Gastrocnemius medialis (tissue), 4 donors: ENCODE data around the gene GP9. TPM values are rescaled to one million over a fixed set of nuclear protein-coding genes. Genes with fewer than 3 reads are reported as not detected.

ENCODE experiments used
- ATAC-seq, 2 donors: fragments of 150-250 bp; one replicate each; pipeline ENCODE4 v1.9.1; 2016
- DNase-seq, 2 donors: peaks; one replicate each; pipeline ENCODE4 v3.0.0-alpha.2; 2019
- H3K27ac ChIP-seq, 4 donors: fragments of 200-600 bp; sonication (generic); 1 replicate in 1 of 4; 2 replicates in 3 of 4; pipeline ENCODE4 v1.5.1; 2016 to 2018; ENCODE audit warnings: mild to moderate bottlenecking in 2 of 4, moderate library complexity in 1 of 4
- H3K27me3 ChIP-seq, 3 donors: fragments of 200-600 bp; sonication (generic) in 2 of 3; 1 replicate in 1 of 3; 2 replicates in 2 of 3; pipeline versions ENCODE4 v1.5.1 to v1.6.0; 2016 to 2019; ENCODE audit warnings: mild to moderate bottlenecking in 1 of 3, moderate library complexity in 1 of 3
- H3K36me3 ChIP-seq, 2 donors: fragments of 200-600 bp; sonication (generic) in 1 of 2; one replicate each; pipeline ENCODE4 v1.5.1; 2017 to 2018
- H3K4me1 ChIP-seq, 2 donors: fragments of 200-600 bp; sonication (generic) in 1 of 2; one replicate each; pipeline ENCODE4 v1.5.1; 2016 to 2017; ENCODE audit warnings: mild to moderate bottlenecking in 2 of 2
- H3K4me3 ChIP-seq, 4 donors: fragments of 200-600 bp; sonication (generic) in 3 of 4; 1 replicate in 1 of 4; 2 replicates in 3 of 4; pipeline ENCODE4 v1.5.1; 2016 to 2019; ENCODE audit warnings: mild to moderate bottlenecking in 2 of 4
- H3K9me3 ChIP-seq, 3 donors: fragments of 200-600 bp; sonication (generic) in 2 of 3; 1 replicate in 1 of 3; 2 replicates in 2 of 3; pipeline ENCODE4 v1.5.1; 2016 to 2019
- POLR2A ChIP-seq, 2 donors: fragments of 450-650 bp; IDR thresholded peaks; one replicate each; pipeline ENCODE4 v1.6.1; 2017; ENCODE audit warnings: antibody characterized with exemption in 2 of 2, mild to moderate bottlenecking in 2 of 2, moderate library complexity in 2 of 2
- in situ Hi-C, 4 donors: fragments of 200-750 bp; cut with MboI; loops; one replicate each; pipeline versions ENCODE4 v1.15.0 to v1.8.0; 2017; ENCODE audit warnings: low sequenced_read_pairs in 4 of 4
- intact Hi-C: fragments of 100-400 bp; cut with DNase I; formaldehyde crosslinking; loops from one replicate; pipeline ENCODE4 v1.15.1; 2023; ENCODE audit warnings: low total_unique reads
- total RNA-seq, 4 donors: library from RNA; depleted of rRNA; stranded (reverse); fragments of >200 nt; gene quantifications; one replicate each; pipeline versions ENCODE4 v1.1.0 to v1.2.3, GENCODE V29; 2016
- TF ChIP-seq, protein P1 (sequence below), 5 experiments: fragments of 450-650 bp in 3 of 5; fragments of 200-600 bp in 2 of 5; sonication (generic) in 2 of 5; IDR thresholded peaks in 4 of 5; conservative IDR thresholded peaks in 1 of 5; 1 replicate in 4 of 5; 2 replicates in 1 of 5; pipeline ENCODE4 v1.5.1; 2016 to 2019; ENCODE audit warnings: antibody characterized with exemption in 5 of 5, mild to moderate bottlenecking in 3 of 5, moderate library complexity in 3 of 5

The GP9 gene
- total RNA-seq, 4 donors from 2014 or later = 0.42 TPM; not detected in 3

DNA sequence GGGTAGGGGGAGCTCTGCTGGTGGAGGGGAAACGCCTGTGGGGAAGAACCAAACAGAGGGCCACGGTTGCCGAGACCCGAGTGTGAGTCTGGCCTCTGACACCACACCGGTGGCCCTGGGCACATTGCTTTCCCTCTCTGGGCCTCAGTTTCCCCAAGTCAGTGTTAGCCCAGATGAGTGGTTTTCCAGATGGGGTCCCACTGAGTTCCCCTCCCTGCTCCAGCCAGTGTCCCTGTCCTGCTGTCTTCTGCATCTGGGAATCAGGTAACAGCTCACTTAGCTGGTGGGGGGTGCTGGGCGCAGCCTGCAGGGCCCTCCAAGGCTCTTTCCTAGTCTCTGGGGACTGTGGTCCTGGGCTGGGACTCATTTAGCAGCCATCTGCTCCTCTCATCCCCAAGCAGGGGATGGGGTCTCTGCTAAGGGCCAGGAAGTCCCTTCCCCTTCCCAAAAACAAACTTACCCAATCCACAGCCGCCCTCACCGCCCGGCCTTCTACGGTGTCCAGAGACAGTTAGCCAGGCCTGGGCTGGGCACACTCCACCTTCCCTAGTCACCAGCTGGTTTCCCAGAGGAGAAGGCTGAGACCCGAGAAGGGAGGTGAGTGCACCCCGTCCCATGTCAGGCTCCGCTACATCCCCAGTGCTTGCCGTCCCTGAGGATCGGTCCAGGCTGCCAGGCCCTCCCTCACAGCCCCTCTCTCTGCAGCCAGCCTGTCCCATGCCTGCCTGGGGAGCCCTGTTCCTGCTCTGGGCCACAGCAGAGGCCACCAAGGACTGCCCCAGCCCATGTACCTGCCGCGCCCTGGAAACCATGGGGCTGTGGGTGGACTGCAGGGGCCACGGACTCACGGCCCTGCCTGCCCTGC, 676 bp downstream of the GP9 start:
- Histone ChIP-seq H3K36me3 (no peaks in the 10 kb centered on the region), H3K9me3 (no peaks in the 10 kb centered on the region), H3K27ac (peak overlapping the region in 1 of 4 donors; percentile 54), H3K4me3 (no peak overlapping the region), H3K4me1 (no peaks in the 10 kb centered on the region), H3K27me3 (no peaks in the 10 kb centered on the region)
- TF ChIP-seq, protein P1, sequence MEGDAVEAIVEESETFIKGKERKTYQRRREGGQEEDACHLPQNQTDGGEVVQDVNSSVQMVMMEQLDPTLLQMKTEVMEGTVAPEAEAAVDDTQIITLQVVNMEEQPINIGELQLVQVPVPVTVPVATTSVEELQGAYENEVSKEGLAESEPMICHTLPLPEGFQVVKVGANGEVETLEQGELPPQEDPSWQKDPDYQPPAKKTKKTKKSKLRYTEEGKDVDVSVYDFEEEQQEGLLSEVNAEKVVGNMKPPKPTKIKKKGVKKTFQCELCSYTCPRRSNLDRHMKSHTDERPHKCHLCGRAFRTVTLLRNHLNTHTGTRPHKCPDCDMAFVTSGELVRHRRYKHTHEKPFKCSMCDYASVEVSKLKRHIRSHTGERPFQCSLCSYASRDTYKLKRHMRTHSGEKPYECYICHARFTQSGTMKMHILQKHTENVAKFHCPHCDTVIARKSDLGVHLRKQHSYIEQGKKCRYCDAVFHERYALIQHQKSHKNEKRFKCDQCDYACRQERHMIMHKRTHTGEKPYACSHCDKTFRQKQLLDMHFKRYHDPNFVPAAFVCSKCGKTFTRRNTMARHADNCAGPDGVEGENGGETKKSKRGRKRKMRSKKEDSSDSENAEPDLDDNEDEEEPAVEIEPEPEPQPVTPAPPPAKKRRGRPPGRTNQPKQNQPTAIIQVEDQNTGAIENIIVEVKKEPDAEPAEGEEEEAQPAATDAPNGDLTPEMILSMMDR (IDR thresholded peaks at IDR 0.05 in 4 of 5, conservative IDR thresholded peaks at IDR 0.05 in 1 of 5) = no peak
- no peak for TF ChIP-seq POLR2A (IDR thresholded peaks at IDR 0.05)
- DNase-seq (no peak), ATAC-seq (no peak)
- intact Hi-C loops = no loop called here
- in situ Hi-C loops = no loop called here

GRCh38 chr3:129061888-129062834, 1.6 kb downstream of the GP9 start:
- no peak overlapping the region for H3K27ac ChIP-seq
- intact Hi-C loops (no loop called here), in situ Hi-C loops (no loop called here)
- no peaks in the 10 kb centered on the region for H3K4me1 ChIP-seq
- no peaks in the 10 kb centered on the region for H3K9me3 ChIP-seq
- no peak for TF ChIP-seq POLR2A (IDR thresholded peaks at IDR 0.05)
- TF ChIP-seq, protein P1 (IDR thresholded peaks at IDR 0.05 in 4 of 5, conservative IDR thresholded peaks at IDR 0.05 in 1 of 5) = no peak
- no peaks in the 10 kb centered on the region for H3K27me3 ChIP-seq
- ATAC-seq (no peak), DNase-seq (no peak)
- H3K4me3 ChIP-seq = no peak overlapping the region
- H3K36me3 ChIP-seq = no peaks in the 10 kb centered on the region

DNA sequence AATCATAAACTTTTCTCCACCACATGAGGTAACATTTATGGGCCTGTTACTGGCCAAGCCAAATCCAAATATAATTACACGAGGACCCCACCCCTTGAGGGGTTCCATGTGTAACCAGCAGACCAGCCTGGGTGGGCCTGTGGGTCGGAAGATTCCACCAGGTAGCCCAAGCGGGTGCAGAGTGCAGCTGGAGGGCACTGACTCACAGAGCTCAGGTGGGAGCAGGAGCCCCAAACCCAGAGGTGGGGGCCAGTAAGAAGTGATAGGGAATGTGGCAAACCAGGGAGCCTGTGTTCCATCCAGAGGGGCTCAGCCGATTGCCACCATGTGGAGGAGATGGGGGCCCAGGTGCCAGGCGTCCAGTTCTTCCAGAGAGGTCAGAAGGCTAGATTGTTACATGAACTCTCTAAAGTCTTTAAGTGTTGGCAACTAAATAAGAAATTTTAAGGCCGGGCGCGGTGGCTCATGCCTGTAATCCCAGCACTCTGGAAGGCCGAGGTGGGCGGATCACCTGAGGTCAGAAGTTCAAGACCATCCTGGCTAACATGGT, 2.6 kb downstream of the GP9 start:
- Histone ChIP-seq H3K27me3 (peaks cover 0 to 2% (median 0%) of the 10 kb centered on the region in 3 donors), H3K36me3 (no peaks in the 10 kb centered on the region), H3K4me3 (no peak overlapping the region), H3K27ac (no peak overlapping the region), H3K9me3 (no peaks in the 10 kb centered on the region), H3K4me1 (no peaks in the 10 kb centered on the region)
- TF ChIP-seq POLR2A (IDR thresholded peaks at IDR 0.05) = no peak
- TF ChIP-seq, protein P1 (IDR thresholded peaks at IDR 0.05 in 4 of 5, conservative IDR thresholded peaks at IDR 0.05 in 1 of 5) = no peak
- DNase-seq (no peak), ATAC-seq (no peak)
- intact Hi-C loops = no loop called here
- in situ Hi-C loops = no loop called here

GRCh38 chr3:129063841-129064482, 3.4 kb downstream of the GP9 start:
- intact Hi-C loops (no loop called here), in situ Hi-C loops (no loop called here)
- Histone ChIP-seq H3K27me3 (peaks cover 0 to 6% (median 0%) of the 10 kb centered on the region in 3 donors), H3K4me1 (peaks cover 0 to 3% of the 10 kb centered on the region in 2 donors), H3K9me3 (no peaks in the 10 kb centered on the region), H3K27ac (no peak overlapping the region), H3K36me3 (no peaks in the 10 kb centered on the region), H3K4me3 (no peak overlapping the region)
- TF ChIP-seq, protein P1 (IDR thresholded peaks at IDR 0.05 in 4 of 5, conservative IDR thresholded peaks at IDR 0.05 in 1 of 5) = no peak
- no peak for TF ChIP-seq POLR2A (IDR thresholded peaks at IDR 0.05)
- ATAC-seq = no peak
- DNase-seq = no peak
